GM12892 (cell line): Measurements from ENCODE around the gene ANTXRL.

Experiments used
- POLR2A ChIP-seq: IDR thresholded peaks from 2 replicates; pipeline ENCODE4 v1.6.1; 2011; ENCODE audit warnings: low read depth, low read length, control low read depth
- POLR2AphosphoS5 ChIP-seq: IDR thresholded peaks from 2 replicates; pipeline ENCODE4 v1.6.1; 2011; ENCODE audit warnings: low read depth, low read length, control low read depth

DNA sequence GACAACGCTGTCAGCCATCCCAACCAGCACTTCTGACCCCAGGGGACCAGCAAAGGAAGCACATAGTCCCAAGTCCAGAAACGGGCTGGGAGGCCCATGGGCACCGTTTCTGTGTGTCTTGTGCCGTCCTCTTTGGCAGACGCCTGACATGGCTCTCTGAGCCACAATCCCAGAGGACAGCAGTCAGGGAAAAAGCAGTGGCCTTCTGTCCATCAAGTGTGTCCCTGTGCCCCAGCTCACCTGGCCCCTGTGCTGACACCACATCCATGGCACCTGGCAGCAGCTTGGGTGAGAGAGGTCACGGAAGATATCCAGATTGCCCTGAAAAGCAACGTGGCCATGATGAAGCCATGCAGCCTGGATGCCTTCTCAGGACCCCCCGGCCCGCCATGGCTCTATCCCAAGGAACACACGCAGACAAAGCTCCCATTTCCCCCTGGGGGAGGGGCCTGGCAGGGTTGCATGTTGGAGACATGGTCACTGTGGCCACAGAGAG, 38.1 kb upstream of the ANTXRL start:
- TF ChIP-seq POLR2A, result no peak
- no peak for TF ChIP-seq POLR2AphosphoS5
